Mesendoderm (in vitro differentiated cells): ENCODE results near the gene IL1F10.

Experiments
- DNase-seq: peaks from one replicate; pipeline ENCODE4 v3.0.0; 2013
- H2AK5ac ChIP-seq: 2 replicates; pipeline ENCODE4 v1.6.1; 2013; ENCODE audit warnings: low read length, inconsistent platforms
- H2BK120ac ChIP-seq: 2 replicates; pipeline ENCODE4 v1.6.1; 2013; ENCODE audit warnings: low read depth, mild to moderate bottlenecking, low read length, moderate library complexity, mixed read lengths
- H2BK15ac ChIP-seq: replicated peaks from 2 replicates; pipeline ENCODE4 v1.6.1; 2013; ENCODE audit warnings: low read depth, mild to moderate bottlenecking, moderate library complexity
- H2BK5ac ChIP-seq: 2 replicates; pipeline ENCODE4 v1.6.1; 2013; ENCODE audit warnings: low read length, inconsistent platforms
- H3K18ac ChIP-seq: 2 replicates; pipeline ENCODE4 v1.6.1; 2013; ENCODE audit warnings: mild to moderate bottlenecking, low read length, mixed read lengths
- H3K23ac ChIP-seq: one replicate; pipeline ENCODE4 v1.6.1; 2013; ENCODE audit warnings: low read length
- H3K27ac ChIP-seq: 2 replicates; pipeline ENCODE4 v1.5.1; 2013; ENCODE audit warnings: low read depth, mild to moderate bottlenecking, inconsistent platforms, low read length, moderate library complexity
- H3K27me3 ChIP-seq: 2 replicates; pipeline ENCODE4 v1.6.1; 2013; ENCODE audit warnings: low read length, control low read depth, mild to moderate bottlenecking, inconsistent platforms; ENCODE audit not compliant: insufficient read depth, poor library complexity
- H3K36me3 ChIP-seq: 2 replicates; pipeline ENCODE4 v1.6.1; 2013; ENCODE audit warnings: low read length, inconsistent platforms; ENCODE audit not compliant: control insufficient read depth, insufficient read depth
- H3K4ac ChIP-seq: one replicate; pipeline ENCODE4 v1.6.1; 2013; ENCODE audit warnings: low read depth, mild to moderate bottlenecking, low read length, moderate library complexity
- H3K4me1 ChIP-seq: 2 replicates; pipeline ENCODE4 v1.6.1; 2013; ENCODE audit warnings: low read depth, low read length, inconsistent platforms; ENCODE audit not compliant: control insufficient read depth
- H3K4me2 ChIP-seq: 2 replicates; pipeline ENCODE4 v1.6.1; 2013; ENCODE audit warnings: low read length
- H3K4me3 ChIP-seq: 2 replicates; pipeline ENCODE4 v1.5.1; 2013; ENCODE audit warnings: mild to moderate bottlenecking, low read length
- H3K56ac ChIP-seq: one replicate; pipeline ENCODE4 v1.6.1; 2013; ENCODE audit warnings: low read length
- H3K79me1 ChIP-seq: 2 replicates; pipeline ENCODE4 v1.6.1; 2013; ENCODE audit warnings: low read length, inconsistent platforms
- H3K79me2 ChIP-seq: 2 replicates; pipeline ENCODE4 v1.6.1; 2013; ENCODE audit warnings: mild to moderate bottlenecking, low read length; ENCODE audit not compliant: control insufficient read depth, insufficient read depth
- H3K9ac ChIP-seq: 2 replicates; pipeline ENCODE4 v1.6.1; 2013; ENCODE audit warnings: low read length, inconsistent platforms
- H4K5ac ChIP-seq: one replicate; pipeline ENCODE4 v1.6.1; 2013; ENCODE audit warnings: low read length
- H4K8ac ChIP-seq: one replicate; pipeline ENCODE4 v1.6.1; 2013; ENCODE audit warnings: low read depth, mild to moderate bottlenecking, control low read depth, low read length, moderate library complexity
- WGBS: extraction: QIAGEN DNeasy Blood & Tissue Kit; methylation state at CpG from one replicate; pipeline ENCODE4 v1.1.7; 2013; ENCODE audit warnings: low lambda C conversion rate, missing lambda C conversion rate; ENCODE audit not compliant: insufficient coverage; ENCODE audit errors: extremely low coverage; 5-methylcytosine and 5-hydroxymethylcytosine counted together

Gene IL1F10

DNA sequence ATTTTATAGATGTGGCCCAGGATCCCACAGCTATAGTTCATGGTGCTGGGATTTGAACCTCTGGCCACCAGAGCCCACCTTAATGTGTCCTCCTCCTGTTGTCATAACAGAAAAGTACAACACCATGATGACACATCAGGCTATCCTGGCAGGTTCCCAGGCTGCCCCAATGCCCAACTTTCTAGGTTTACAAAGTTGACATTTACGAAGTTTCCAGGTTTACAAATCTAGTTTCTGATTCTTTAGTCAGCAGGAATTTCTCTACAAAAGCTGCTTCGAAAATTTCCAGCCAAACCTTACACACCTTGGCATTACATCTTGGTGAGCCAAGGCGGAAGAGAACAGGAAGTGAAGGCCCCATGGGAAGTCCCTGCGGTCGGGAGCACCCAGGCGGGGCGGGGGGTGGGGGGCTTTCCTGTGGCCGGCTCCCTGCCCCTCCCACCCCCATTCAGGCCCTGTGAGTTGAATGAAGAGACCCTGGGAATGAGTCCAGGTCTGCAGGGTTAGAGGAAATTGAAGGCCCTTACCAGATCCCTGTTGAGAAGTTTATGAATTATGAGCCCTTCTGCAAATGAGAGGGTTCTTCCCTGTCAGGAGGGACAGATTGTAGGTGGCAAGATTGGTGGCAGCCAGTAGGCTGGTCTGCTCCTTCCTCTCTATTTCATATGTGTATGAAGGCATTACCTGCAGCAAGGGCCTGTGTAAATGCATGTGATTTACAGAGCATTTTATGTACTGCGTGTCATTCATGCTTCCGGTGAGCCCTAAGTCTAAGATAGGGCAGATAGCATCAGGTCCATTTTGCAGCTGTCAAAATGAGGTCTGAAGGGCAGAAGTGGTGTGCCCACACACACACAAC, 48.6 kb downstream of the IL1F10 start:
- Histone ChIP-seq H3K79me2 (no peaks in the 10 kb centered on the region), H4K5ac (no peak overlapping the region), H3K27me3 (no peaks in the 10 kb centered on the region), H3K4ac (no peak overlapping the region), H3K9ac (no peak overlapping the region), H3K4me3 (no peak overlapping the region), H2AK5ac (no peak overlapping the region), H3K23ac (no peak overlapping the region), H3K27ac (no peak overlapping the region), H2BK120ac (no peak overlapping the region), H2BK15ac (no peak overlapping the region), H2BK5ac (no peak overlapping the region), H3K79me1 (no peaks in the 10 kb centered on the region), H3K4me2 (no peak overlapping the region), H4K8ac (no peak overlapping the region), H3K56ac (no peak overlapping the region), H3K18ac (no peak overlapping the region), H3K36me3 (no peaks in the 10 kb centered on the region), H3K4me1 (no peaks in the 10 kb centered on the region)
- no peak for DNase-seq
- whole genome bisulfite sequencing, result no CpG with 5 or more reads among the region's 10 CpGs

DNA sequence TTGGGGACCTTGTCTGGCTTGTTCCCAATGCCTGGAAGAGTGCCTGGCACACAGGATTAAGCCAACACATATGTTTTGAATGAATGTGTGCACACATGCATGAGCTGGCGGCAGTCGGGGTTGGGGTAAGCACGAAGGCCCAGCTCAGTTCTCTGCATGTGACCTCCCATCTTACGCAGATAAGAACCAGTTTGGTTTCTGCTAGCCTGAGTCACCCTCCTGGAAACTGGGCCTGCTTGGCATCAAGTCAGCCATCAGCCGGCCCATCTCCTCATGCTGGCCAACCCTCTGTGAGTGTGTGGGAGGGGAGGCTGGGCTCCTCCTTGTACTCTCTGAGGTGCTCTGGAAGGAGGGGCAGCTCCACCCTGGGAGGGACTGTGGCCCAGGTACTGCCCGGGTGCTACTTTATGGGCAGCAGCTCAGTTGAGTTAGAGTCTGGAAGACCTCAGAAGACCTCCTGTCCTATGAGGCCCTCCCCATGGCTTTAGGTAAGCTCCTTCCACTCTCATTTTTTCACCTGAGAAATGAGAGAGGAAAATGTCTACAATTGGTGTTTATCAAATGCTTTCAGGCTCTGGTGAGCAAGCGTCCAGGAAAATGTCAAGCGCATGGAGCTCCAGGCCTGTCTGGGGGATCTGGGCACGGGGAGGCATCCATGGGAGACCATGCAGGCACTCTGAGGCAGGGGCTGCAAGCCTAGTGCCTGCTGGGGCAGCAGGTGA, 49.9 kb downstream of the IL1F10 start:
- H3K27ac ChIP-seq, result no peak overlapping the region

DNA sequence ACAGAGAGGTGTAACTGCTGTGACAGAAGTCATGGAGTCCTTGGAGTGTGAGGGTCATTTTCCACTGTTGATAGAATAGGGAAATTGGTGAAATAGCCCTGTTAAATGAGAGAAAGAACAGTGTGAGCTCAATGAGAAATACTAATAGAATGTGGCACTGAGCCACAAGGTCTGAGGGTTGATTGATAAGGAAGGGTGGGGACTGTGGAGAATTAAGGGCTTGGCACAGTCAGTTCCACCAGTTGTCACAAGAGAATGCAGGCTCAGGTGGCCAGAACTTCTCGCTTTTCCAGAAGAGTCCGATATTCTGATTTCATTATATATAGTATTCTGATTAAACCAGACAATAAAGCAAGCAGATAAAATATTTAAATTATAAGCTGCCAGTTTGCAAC, 50.5 kb downstream of the IL1F10 start:
- Histone ChIP-seq H3K56ac (no peak overlapping the region), H3K23ac (no peak overlapping the region), H3K79me2 (no peaks in the 10 kb centered on the region), H3K27ac (no peak overlapping the region), H3K36me3 (no peaks in the 10 kb centered on the region), H3K79me1 (no peaks in the 10 kb centered on the region), H2BK15ac (no peak overlapping the region), H3K4me2 (no peak overlapping the region), H4K8ac (no peak overlapping the region), H3K4me3 (no peak overlapping the region), H4K5ac (no peak overlapping the region), H2BK120ac (no peak overlapping the region), H2BK5ac (no peak overlapping the region), H2AK5ac (no peak overlapping the region), H3K4ac (no peak overlapping the region), H3K18ac (no peak overlapping the region), H3K9ac (no peak overlapping the region), H3K4me1 (no peaks in the 10 kb centered on the region), H3K27me3 (no peaks in the 10 kb centered on the region)
- no peak for DNase-seq
- whole genome bisulfite sequencing, result no CpG with 5 or more reads among the region's 2 CpGs

More for the DNA sequence above, 49.9 kb downstream of the IL1F10 start:
- Histone ChIP-seq H2BK15ac (no peak overlapping the region), H3K36me3 (no peaks in the 10 kb centered on the region), H3K4me3 (no peak overlapping the region), H3K79me1 (no peaks in the 10 kb centered on the region), H2BK120ac (no peak overlapping the region), H3K4me1 (no peaks in the 10 kb centered on the region), H3K4me2 (no peak overlapping the region), H4K5ac (no peak overlapping the region), H3K4ac (no peak overlapping the region), H3K56ac (no peak overlapping the region), H3K18ac (no peak overlapping the region), H2AK5ac (no peak overlapping the region), H3K27me3 (no peaks in the 10 kb centered on the region), H4K8ac (no peak overlapping the region), H3K9ac (no peak overlapping the region), H3K79me2 (no peaks in the 10 kb centered on the region), H3K23ac (no peak overlapping the region), H2BK5ac (no peak overlapping the region)
- no peak for DNase-seq
- no CpG with 5 or more reads among the region's 9 CpGs for WGBS

DNA sequence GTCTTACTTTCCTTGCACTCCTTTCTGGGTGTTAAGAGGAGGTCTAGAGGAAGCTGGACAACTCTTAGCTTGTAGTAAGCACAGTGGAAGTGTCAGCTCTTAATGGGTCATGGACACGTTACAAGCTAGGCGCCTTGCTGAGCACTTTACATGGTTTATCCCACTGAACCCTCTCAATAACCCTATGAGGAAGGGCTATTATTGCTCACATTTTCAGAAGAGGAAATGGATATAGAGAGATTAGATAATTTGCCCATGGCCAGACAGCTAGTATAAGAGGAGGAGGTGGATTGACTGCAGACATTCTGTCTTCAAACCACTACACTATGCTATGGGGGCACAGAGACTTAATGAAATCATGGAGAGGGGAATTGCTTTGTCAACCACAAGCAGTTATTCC, 51.3 kb downstream of the IL1F10 start:
- no peak overlapping the region for H2BK120ac ChIP-seq
- H3K79me2 ChIP-seq, result no peaks in the 10 kb centered on the region
- H3K4me1 ChIP-seq, result no peaks in the 10 kb centered on the region
- no peak overlapping the region for H3K56ac ChIP-seq
- H3K23ac ChIP-seq, result no peak overlapping the region
- no peak overlapping the region for H3K4me2 ChIP-seq
- H2AK5ac ChIP-seq, result no peak overlapping the region
- H3K27ac ChIP-seq, result no peak overlapping the region
- no peak overlapping the region for H3K4me3 ChIP-seq
- no peak overlapping the region for H2BK15ac ChIP-seq
- H2BK5ac ChIP-seq, result no peak overlapping the region
- no peaks in the 10 kb centered on the region for H3K27me3 ChIP-seq
- no peak overlapping the region for H3K9ac ChIP-seq
- no peak overlapping the region for H4K5ac ChIP-seq
- no peaks in the 10 kb centered on the region for H3K79me1 ChIP-seq
- DNase-seq, result no peak
- no peaks in the 10 kb centered on the region for H3K36me3 ChIP-seq
- H3K18ac ChIP-seq, result no peak overlapping the region
- H3K4ac ChIP-seq, result no peak overlapping the region
- WGBS, result no CpG with 5 or more reads among the region's 2 CpGs
- no peak overlapping the region for H4K8ac ChIP-seq

DNA sequence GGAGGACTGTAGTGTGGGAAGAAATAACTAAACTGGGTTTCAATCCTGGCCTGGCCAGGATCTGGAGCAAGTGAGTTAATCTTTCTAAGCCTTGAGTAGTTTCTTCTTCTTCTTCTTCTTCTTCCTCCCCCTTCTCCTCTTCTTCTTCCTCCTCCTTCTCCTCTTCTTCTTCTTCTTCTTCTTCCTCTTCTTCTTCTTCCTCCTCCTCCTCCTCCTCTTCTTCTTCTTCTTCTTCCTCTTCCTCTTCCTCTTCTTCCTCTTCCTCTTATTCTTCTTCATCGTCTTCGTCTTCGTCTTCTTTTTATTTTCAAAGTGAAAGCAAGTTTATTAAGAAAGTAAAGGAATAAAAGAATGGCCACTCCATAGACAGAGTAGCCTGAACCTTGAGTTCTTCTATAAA, 53.1 kb downstream of the IL1F10 start:
- Histone ChIP-seq H3K4me1 (no peaks in the 10 kb centered on the region), H3K79me1 (no peaks in the 10 kb centered on the region), H2BK15ac (no peak overlapping the region), H3K79me2 (no peaks in the 10 kb centered on the region), H3K56ac (no peak overlapping the region), H3K4me2 (no peak overlapping the region), H3K4ac (no peak overlapping the region), H2AK5ac (no peak overlapping the region), H3K4me3 (no peak overlapping the region), H3K36me3 (no peaks in the 10 kb centered on the region), H4K8ac (no peak overlapping the region), H3K27me3 (no peaks in the 10 kb centered on the region), H3K18ac (no peak overlapping the region), H3K23ac (no peak overlapping the region), H3K9ac (no peak overlapping the region), H4K5ac (no peak overlapping the region), H2BK5ac (no peak overlapping the region), H3K27ac (no peak overlapping the region), H2BK120ac (no peak overlapping the region)
- no CpG with 5 or more reads among the region's 3 CpGs for WGBS
- no peak for DNase-seq
